GM06990 (cell line): ENCODE data around the gene LIN7B.
"Not testable (repeated sequence)": the region's sequence is repeated elsewhere in the genome, so short reads cannot be mapped to it uniquely, and the experiment has no call there.

Experiments used
- DNase-seq: peaks from one replicate; pipeline ENCODE4 v3.0.0-alpha.2; 2011; ENCODE audit not compliant: insufficient read length; ENCODE audit errors: extremely low read depth
- H3K27me3 ChIP-seq: replicated peaks from 2 replicates; pipeline ENCODE4 v1.6.0; 2011; ENCODE audit warnings: low read length; ENCODE audit not compliant: control insufficient read depth, insufficient read depth
- H3K36me3 ChIP-seq: 2 replicates; pipeline ENCODE4 v1.5.1; 2011; ENCODE audit warnings: low read length; ENCODE audit not compliant: control insufficient read depth, insufficient read depth
- H3K4me3 ChIP-seq: replicated peaks from 2 replicates; pipeline ENCODE4 v1.5.1; 2011; ENCODE audit warnings: low read depth, mild to moderate bottlenecking, control low read depth, low read length
- CTCF ChIP-seq: IDR thresholded peaks from 2 replicates; pipeline ENCODE4 v1.5.1; 2011; ENCODE audit warnings: low read length, control low read depth, mild to moderate bottlenecking, inconsistent platforms; ENCODE audit not compliant: insufficient read depth, poor library complexity, severe bottlenecking

Gene LIN7B

GRCh38 chr19:49126575-49126974 lies 12.4 kb downstream of the LIN7B start:
- DNase-seq = no peak
- no peaks in the 10 kb centered on the region for H3K27me3 ChIP-seq
- H3K4me3 ChIP-seq = no peak overlapping the region
- H3K36me3 ChIP-seq = no peaks in the 10 kb centered on the region
- no peak for TF ChIP-seq CTCF

- not testable (repeated sequence) for DNase-seq, H3K4me3 ChIP-seq, H3K27me3 ChIP-seq, H3K36me3 ChIP-seq
Observed at GRCh38 chr19:49127225-49127624, 13.1 kb downstream of the LIN7B start.

GRCh38 chr19:49127674-49128544 lies 13.7 kb downstream of the LIN7B start:
- H3K36me3 ChIP-seq = no peaks in the 10 kb centered on the region
- H3K27me3 ChIP-seq = no peaks in the 10 kb centered on the region
- peak; percentile 93 for DNase-seq
- TF ChIP-seq CTCF = peak; percentile 20
- peak overlapping the region; percentile 58 for H3K4me3 ChIP-seq

- TF ChIP-seq CTCF = no peak
- DNase-seq = no peak
- Histone ChIP-seq H3K4me3 (no peak overlapping the region), H3K27me3 (no peaks in the 10 kb centered on the region), H3K36me3 (no peaks in the 10 kb centered on the region)
Observed at GRCh38 chr19:49128545-49129237, 14.5 kb downstream of the LIN7B start.

GRCh38 chr19:49129238-49129583 lies 15.0 kb downstream of the LIN7B start:
- Histone ChIP-seq H3K36me3 (no peaks in the 10 kb centered on the region), H3K27me3 (no peaks in the 10 kb centered on the region), H3K4me3 (no peak overlapping the region)
- TF ChIP-seq CTCF = no peak
- no peak for DNase-seq

GRCh38 chr19:49130325-49130724 lies 16.2 kb downstream of the LIN7B start:
- no peak for DNase-seq
- no peak for TF ChIP-seq CTCF
- no peaks in the 10 kb centered on the region for H3K36me3 ChIP-seq
- H3K27me3 ChIP-seq = no peaks in the 10 kb centered on the region
- no peak overlapping the region for H3K4me3 ChIP-seq
